ENCODE measurements around the gene NDUFA6.
"Not testable (repeated sequence)": the region's sequence is repeated elsewhere in the genome, so short reads cannot be mapped to it uniquely, and the experiment has no call there.

DNA sequence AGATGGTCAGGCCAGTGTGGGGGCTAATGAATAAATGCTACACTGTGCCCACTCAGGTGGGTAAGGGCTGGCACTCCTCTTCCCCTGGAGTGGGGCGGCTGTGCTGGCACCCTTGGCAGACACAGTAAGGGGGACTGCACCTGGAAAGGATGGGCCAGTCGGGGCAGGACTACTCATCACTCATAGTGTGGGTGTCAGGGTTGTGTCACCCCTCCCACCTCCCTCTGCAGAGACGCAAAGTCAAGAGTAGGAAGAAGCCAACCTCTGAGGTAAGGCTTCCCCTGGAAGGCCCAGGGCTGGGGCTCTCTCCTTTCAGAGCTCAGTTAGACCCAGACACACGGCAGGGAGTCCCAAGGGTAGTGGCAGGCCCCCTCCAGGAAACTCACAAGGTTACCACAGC is 45.1 kb upstream of the NDUFA6 start:
- not testable (repeated sequence) for TF ChIP-seq ELF4 (IDR thresholded peaks at IDR 0.05); ARNT (IDR thresholded peaks at IDR 0.05); FOXA1 (IDR thresholded peaks at IDR 0.05); NFRKB (IDR thresholded peaks at IDR 0.05); FOXM1 (IDR thresholded peaks at IDR 0.05; ENCODE audit: borderline replicate concordance); HDGF (IDR thresholded peaks at IDR 0.05; ENCODE audit: borderline replicate concordance); L3MBTL2 (conservative IDR thresholded peaks at IDR 0.05); ZNF384 (IDR thresholded peaks at IDR 0.05); SP1 (IDR thresholded peaks at IDR 0.05); BHLHE40 (IDR thresholded peaks at IDR 0.05; ENCODE audit: borderline replicate concordance); CTBP1 (IDR thresholded peaks at IDR 0.05; ENCODE audit: borderline replicate concordance); LEF1 (IDR thresholded peaks at IDR 0.05; ENCODE audit: borderline replicate concordance); FOXK2 (IDR thresholded peaks at IDR 0.05); SUZ12 (IDR thresholded peaks at IDR 0.05)

All from HEK293T (cell line).